GM12878 (cell line): ENCODE measurements around the gene RPS16. TPM values are rescaled to one million over a fixed set of nuclear protein-coding genes. Genes with fewer than 3 reads are reported as not detected.

Experiments used
- ATAC-seq: fragments of 200-7000 bp; cut with Tn5 transposase; 3 replicates; pipeline ENCODE4 v1.9.1; 2020; ENCODE audit warnings: mild to moderate bottlenecking, moderate library complexity
- BruUV-seq: library from RNA; stranded (reverse); fragments of 400-500 nt; replicated peaks from 2 replicates; lab custom pipeline; 2021; lab: Mats Ljungman, UMichigan
- CTCF ChIA-PET: fragments of 300-600 bp; sonication (Branson Sonifier 250); formaldehyde crosslinking; extraction: SDS; loops from one replicate; lab custom pipeline; 2021; ENCODE audit warnings: inconsistent platforms; lab: Yijun Ruan, JAX
- POLR2A ChIA-PET: fragments of 350-600 bp; formaldehyde crosslinking; extraction: SDS; loops from one replicate; lab custom pipeline; 2021; ENCODE audit warnings: inconsistent platforms; lab: Charles Lee
- RAD21 ChIA-PET: fragments of 300-600 bp; sonication (Branson Sonifier 250); formaldehyde crosslinking; loops from one replicate; lab custom pipeline; 2023; ENCODE audit warnings: antibody characterized with exemption; ENCODE audit not compliant: unreplicated experiment; lab: Charles Lee
- SMC1A ChIA-PET: fragments of 300-600 bp; sonication (Branson Sonifier 250); formaldehyde crosslinking; loops from one replicate; lab custom pipeline; 2023; ENCODE audit not compliant: unreplicated experiment, uncharacterized antibody; lab: Charles Lee
- DNase-seq: peaks from one replicate; pipeline ENCODE4 v3.0.0-alpha.2; 2011; ENCODE audit warnings: low read depth, low spot score
- FAIRE-seq: peaks from 3 replicates; lab custom pipeline; 2011; peaks lifted over from hg19 to GRCh38; lab: Jason Lieb, UNC
- H2AFZ ChIP-seq: 2 replicates; pipeline ENCODE4 v1.6.0; 2011; ENCODE audit warnings: low read depth, low read length, control low read depth; ENCODE audit not compliant: control insufficient read depth
- H3K27ac ChIP-seq: 2 replicates; pipeline ENCODE4 v1.5.1; 2011; ENCODE audit warnings: control low read depth; ENCODE audit not compliant: control insufficient read depth, insufficient read depth
- H3K27me3 ChIP-seq, 2 experiments: replicated peaks in 1 of 2; 2 replicates each; pipeline versions ENCODE4 v1.6.0 to v1.6.1; 2011; ENCODE audit warnings: low read length in 1 of 2; ENCODE audit not compliant: control insufficient read depth in 2 of 2, insufficient read depth in 2 of 2
- H3K36me3 ChIP-seq, 2 experiments: 2 replicates each; pipeline ENCODE4 v1.5.1; 2011; ENCODE audit warnings: low read length in 1 of 2; ENCODE audit not compliant: control insufficient read depth in 2 of 2, insufficient read depth in 2 of 2
- H3K4me1 ChIP-seq: 2 replicates; pipeline ENCODE4 v1.6.1; 2011; ENCODE audit warnings: mild to moderate bottlenecking, low read length, moderate library complexity, mixed read lengths; ENCODE audit not compliant: control insufficient read depth, insufficient read depth
- H3K4me2 ChIP-seq: 2 replicates; pipeline ENCODE4 v1.6.0; 2011; ENCODE audit warnings: control low read depth; ENCODE audit not compliant: control insufficient read depth, insufficient read depth
- H3K4me3 ChIP-seq: fragments of 200-600 bp; sonication (generic); 2 replicates; pipeline ENCODE4 v1.5.1; 2016
- H3K79me2 ChIP-seq: 2 replicates; pipeline ENCODE4 v1.6.0; 2011; ENCODE audit warnings: low read length; ENCODE audit not compliant: control insufficient read depth, insufficient read depth
- H3K9ac ChIP-seq: 2 replicates; pipeline ENCODE4 v1.8.0; 2011; ENCODE audit warnings: low read length, control low read depth, mixed read lengths; ENCODE audit not compliant: control insufficient read depth, insufficient read depth
- H3K9me3 ChIP-seq: replicated peaks from 3 replicates; pipeline ENCODE4 v1.5.1; 2011; ENCODE audit warnings: mild to moderate bottlenecking, low read length; ENCODE audit not compliant: control insufficient read depth, insufficient read depth
- H4K20me1 ChIP-seq: 2 replicates; pipeline ENCODE4 v1.6.0; 2011; ENCODE audit not compliant: control insufficient read depth, insufficient read depth
- ATF3 ChIP-seq: IDR thresholded peaks from 2 replicates; pipeline ENCODE4 v1.6.1; 2011; ENCODE audit warnings: low read depth, mild to moderate bottlenecking, low read length, moderate library complexity, borderline replicate concordance; ENCODE audit errors: extremely low read depth
- GABPA ChIP-seq: IDR thresholded peaks from 2 replicates; pipeline ENCODE4 v1.6.1; 2014; ENCODE audit warnings: antibody characterized with exemption, low read depth, mild to moderate bottlenecking, inconsistent platforms
- HDAC2 ChIP-seq: fragments of 200-600 bp; sonication (generic); IDR thresholded peaks from 2 replicates; pipeline ENCODE4 v1.6.1; 2017
- IRF5 ChIP-seq: fragments of 450-650 bp; IDR thresholded peaks from 2 replicates; pipeline ENCODE4 v1.6.1; 2017; ENCODE audit warnings: borderline replicate concordance
- KDM1A ChIP-seq: fragments of 200-600 bp; sonication (generic); IDR thresholded peaks from 2 replicates; pipeline ENCODE4 v1.6.1; 2016; ENCODE audit warnings: borderline replicate concordance
- POLR2A ChIP-seq: IDR thresholded peaks from 2 replicates; pipeline ENCODE4 v1.6.1; 2011; ENCODE audit warnings: low read depth, mild to moderate bottlenecking, low read length
- RAD51 ChIP-seq: fragments of 450-650 bp; IDR thresholded peaks from 2 replicates; pipeline ENCODE4 v1.6.1; 2016; ENCODE audit warnings: moderate library complexity, mild to moderate bottlenecking, inconsistent platforms
- SIN3A ChIP-seq: IDR thresholded peaks from 2 replicates; pipeline ENCODE4 v1.6.1; 2012; ENCODE audit warnings: low read depth, low read length, improper control_type of control experiment
- SREBF1 ChIP-seq: IDR thresholded peaks from 2 replicates; pipeline ENCODE4 v1.6.1; 2012; ENCODE audit warnings: mild to moderate bottlenecking, low read length
- SUPT20H ChIP-seq: IDR thresholded peaks from 2 replicates; pipeline ENCODE4 v1.6.1; 2011; ENCODE audit warnings: low read depth, mild to moderate bottlenecking, low read length, moderate library complexity, borderline replicate concordance; ENCODE audit not compliant: control insufficient read depth
- ZBTB11 ChIP-seq: fragments of 450-650 bp; formaldehyde crosslinking; IDR thresholded peaks from 2 replicates; pipeline ENCODE4 v1.5.0; 2022; ENCODE audit warnings: mild to moderate bottlenecking, missing genetic modification characterization
- WGBS: methylation state at CpG from one replicate; pipeline ENCODE4 v1.1.6; 2016; ENCODE audit warnings: low lambda C conversion rate; ENCODE audit not compliant: insufficient replicate concordance, insufficient coverage; ENCODE audit errors: missing lambda C conversion rate; 5-methylcytosine and 5-hydroxymethylcytosine counted together
- in situ Hi-C: fragments of 300-500 bp; cut with MboI; formaldehyde crosslinking; loops from 9 replicates; pipeline ENCODE4 v1.14.3; 2018; ENCODE audit warnings: mixed read lengths
- intact Hi-C: fragments of 100-400 bp; cut with micrococcal nuclease; formaldehyde crosslinking; loops from one replicate; pipeline ENCODE4 v1.14.2; 2022; ENCODE audit not compliant: unreplicated experiment
- polyA plus RNA-seq, 11 experiments: library from polyadenylated mRNA; depleted of rRNA in 4 of 11; unstranded in 6 of 11; stranded (reverse) in 5 of 11; fragments of >200 nt; fragmentation: Nextera tagmentation in 4 of 11; fragmentation: Illumina TruSeq in 1 of 11; extraction: Ambion mirVana in 4 of 11; extraction: Trizol in 1 of 11; gene quantifications; 1 replicate in 1 of 11; 2 replicates in 10 of 11; pipeline versions ENCODE4 v1.2.1 to v1.2.3, GENCODE V29; 2011 to 2016; ENCODE audit warnings: inconsistent platforms in 2 of 11, missing spikeins in 2 of 11, low read depth in 1 of 11
- total RNA-seq, 4 experiments: library from RNA; depleted of rRNA in 3 of 4; stranded (reverse); fragments of >200 nt in 3 of 4; fragmentation: Illumina TruSeq in 1 of 4; extraction: Trizol in 1 of 4; gene quantifications; 2 replicates each; pipeline versions ENCODE4 v1.2.1 to v1.2.3, GENCODE V29; 2013 to 2021

Gene RPS16
- total and polyA plus RNA-seq, 10 of the 15 experiments (the other 5 are each of a cell fraction or from before 2014, with no cell fraction given) = 148 to 4,810 (median 2,343) TPM

- CTCF ChIA-PET = interaction anchor here (4.7 to 7.4 kb wide), 2 partner anchors 12 to 134 kb away, joined by 20 to 218 read pairs; partner anchors contain the start of genes EID2B and PLEKHG2
- no peaks in the 10 kb centered on the region for H3K9me3 ChIP-seq
- 100% methylated on average over 4 of the region's 4 CpGs for WGBS
- no peak for DNase-seq
- peaks cover 65% of the 10 kb centered on the region for H3K4me1 ChIP-seq
- POLR2A ChIA-PET = interaction anchor here (2.9 kb wide), 1 partner anchor 12 kb away, joined by 37 read pairs; the partner anchor contains the start of gene PLEKHG2
- H3K36me3 ChIP-seq = peaks cover 0 to 8% of the 10 kb centered on the region in 2 experiments; a peak in 2 of 4 replicates
- RAD21 ChIA-PET = interaction anchor here (6.7 kb wide), 1 partner anchor 12 kb away, joined by 159 read pairs; the partner anchor contains the start of gene PLEKHG2
- TF ChIP-seq POLR2A = peak; percentile 45; the same call in 1 of the 2 replicates
- TF ChIP-seq RAD51 = no peak
- no peak for TF ChIP-seq SREBF1
- no peak for TF ChIP-seq KDM1A
- intact Hi-C loops (loop anchor here (10.0 kb wide), 1 partner anchor 425 kb away; the partner anchor contains the start of gene FBXO17), in situ Hi-C loops (no loop called here)
- H3K9ac ChIP-seq = no peak overlapping the region
- no peaks in the 10 kb centered on the region for H4K20me1 ChIP-seq
- SMC1A ChIA-PET = interaction anchor here (2.3 to 8.7 kb wide), 2 partner anchors 9 to 12 kb away, joined by 18 to 146 read pairs; partner anchors contain the start of gene PLEKHG2
- peaks cover 22% of the 10 kb centered on the region for H3K79me2 ChIP-seq
- ATAC-seq = no peak
- no peaks in the 10 kb centered on the region for H3K27me3 ChIP-seq
- no TSS peak for BruUV-seq
- peak overlapping the region; percentile 65 for H3K27ac ChIP-seq
- FAIRE-seq = no peak
- H3K4me3 ChIP-seq = no peak overlapping the region
- H3K4me2 ChIP-seq = no peak overlapping the region
- no peak overlapping the region for H2AFZ ChIP-seq
These were observed 36.1 kb downstream of the RPS16 start for GRCh38 chr19:39399668-39400050.

GRCh38 chr19:39398297-39398864 is 37.4 kb downstream of the RPS16 start:
- ChIA-PET RAD21 (interaction anchor here (0.9 to 6.7 kb wide), 12 partner anchors 9 to 274 kb away, joined by 3 to 159 read pairs (median 4); partner anchors contain the start of genes PLEKHG2, RPS16, SAMD4B and ZFP36), CTCF (interaction anchor here (0.8 to 7.4 kb wide), 17 partner anchors 8 to 422 kb away, joined by 3 to 218 read pairs (median 4); partner anchors contain the start of genes DLL3, EID2B, PAK4 and PLEKHG2), SMC1A (interaction anchor here (0.6 to 8.7 kb wide), 12 partner anchors 8 to 302 kb away, joined by 3 to 146 read pairs (median 4); partner anchors contain the start of genes DLL3, PLEKHG2, RPS16 and SAMD4B), POLR2A (interaction anchor here (0.5 to 3.3 kb wide), 7 partner anchors 9 to 161 kb away, joined by 3 to 40 read pairs (median 9); partner anchors contain the start of genes GMFG, PLEKHG2, RPS16 and SAMD4B)
- Histone ChIP-seq H3K27ac (peak overlapping the region; percentile 99), H4K20me1 (no peaks in the 10 kb centered on the region), H3K36me3 (peaks cover 0 to 15% of the 10 kb centered on the region in 2 experiments; a peak in 3 of 4 replicates), H3K4me2 (peak overlapping the region; percentile 94), H3K9me3 (no peaks in the 10 kb centered on the region), H2AFZ (no peak overlapping the region), H3K9ac (peak overlapping the region; percentile 83), H3K27me3 (no peaks in the 10 kb centered on the region), H3K4me1 (peaks cover 56% of the 10 kb centered on the region), H3K79me2 (peaks cover 18% of the 10 kb centered on the region), H3K4me3 (peak overlapping the region; percentile 26)
- DNase-seq (no peak), FAIRE-seq (peak; percentile 56), ATAC-seq (peak; percentile 35)
- intact Hi-C loops = no loop called here
- in situ Hi-C loops = no loop called here
- WGBS = 18% methylated on average over 11 of the region's 11 CpGs
- TSS peak; percentile 24 for BruUV-seq
- TF ChIP-seq ATF3 (no peak), ZBTB11 (CRISPR knock-in tag) (no peak), GABPA (no peak), SUPT20H (no peak), IRF5 (no peak), HDAC2 (no peak), SIN3A (no peak)
